Cardiac muscle cell (in vitro differentiated cells and primary cell): ENCODE measurements around the gene ELF4. TPM values are rescaled to one million over a fixed set of nuclear protein-coding genes. Genes with fewer than 3 reads are reported as not detected.
A peak's percentile ranks its signal among the peaks of the same experiment; 100 is the strongest.

Source experiments
- DNase-seq, 2 donors: peaks; one replicate each; pipeline versions ENCODE4 v3.0.0 to v3.0.0-alpha.2; 2010 to 2017; ENCODE audit warnings: low read depth in 1 of 2, low spot score in 1 of 2
- H3K27ac ChIP-seq: fragments of 200-600 bp; sonication (generic); 2 replicates; pipeline ENCODE4 v1.5.1; 2016
- H3K27me3 ChIP-seq: fragments of 200-600 bp; sonication (generic); 2 replicates; pipeline ENCODE4 v1.6.0; 2016; ENCODE audit warnings: control low read depth
- H3K36me3 ChIP-seq: fragments of 200-600 bp; sonication (generic); 2 replicates; pipeline ENCODE4 v1.5.1; 2016; ENCODE audit warnings: control low read depth
- H3K4me1 ChIP-seq: fragments of 200-600 bp; sonication (generic); 2 replicates; pipeline ENCODE4 v1.8.1; 2017; ENCODE audit warnings: low read depth, mild to moderate bottlenecking, mixed run types
- H3K4me3 ChIP-seq: fragments of 200-600 bp; sonication (generic); 2 replicates; pipeline ENCODE4 v1.5.1; 2016; ENCODE audit warnings: mild to moderate bottlenecking
- H3K9me3 ChIP-seq: fragments of 200-600 bp; sonication (generic); 2 replicates; pipeline ENCODE4 v1.5.1; 2017; ENCODE audit warnings: low read depth, mild to moderate bottlenecking, control low read depth
- polyA plus RNA-seq: library from polyadenylated mRNA; unstranded; fragments of >200 nt; fragmentation: Nextera tagmentation; extraction: Ambion mirVana; gene quantifications from 2 replicates; pipeline ENCODE4 v1.2.1, GENCODE V29; 2016
- total RNA-seq: library from RNA; depleted of rRNA; stranded (reverse); fragments of >200 nt; gene quantifications from 2 replicates; pipeline ENCODE4 v1.2.3, GENCODE V29; 2016
- TF ChIP-seq, protein P1 (sequence below): IDR thresholded peaks from 2 replicates; pipeline ENCODE4 v1.5.1; 2012; ENCODE audit warnings: low read depth, mild to moderate bottlenecking, low read length

The ELF4 gene
- total and polyA plus RNA-seq, 2 experiments from 2014 or later = 0.88 to 1.8 TPM

DNA sequence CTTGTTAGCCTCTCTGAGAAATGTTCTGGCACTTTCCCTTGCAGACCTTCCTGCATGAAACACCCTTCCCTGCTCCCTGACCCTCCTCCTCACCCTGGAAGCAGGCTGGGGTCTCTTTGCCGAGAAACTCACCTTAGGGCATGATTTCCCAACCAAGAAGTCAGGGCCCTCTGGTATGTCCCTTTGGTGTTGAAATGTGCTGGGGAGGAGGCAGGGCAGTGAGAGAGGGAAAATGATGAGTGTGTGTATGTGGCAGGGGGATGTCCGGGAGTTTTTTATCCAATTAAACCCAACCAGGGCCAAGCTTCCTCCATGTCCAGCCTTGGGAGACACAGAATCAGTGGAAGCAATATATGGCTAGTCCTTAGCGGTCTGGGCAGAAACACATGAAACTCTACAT lies 5.1 kb downstream of the ELF4 start:
- H3K4me1 ChIP-seq = no peaks in the 10 kb centered on the region
- H3K27me3 ChIP-seq = peaks cover 10% of the 10 kb centered on the region
- H3K36me3 ChIP-seq = no peaks in the 10 kb centered on the region
- H3K27ac ChIP-seq = no peak overlapping the region
- TF ChIP-seq, protein P1, sequence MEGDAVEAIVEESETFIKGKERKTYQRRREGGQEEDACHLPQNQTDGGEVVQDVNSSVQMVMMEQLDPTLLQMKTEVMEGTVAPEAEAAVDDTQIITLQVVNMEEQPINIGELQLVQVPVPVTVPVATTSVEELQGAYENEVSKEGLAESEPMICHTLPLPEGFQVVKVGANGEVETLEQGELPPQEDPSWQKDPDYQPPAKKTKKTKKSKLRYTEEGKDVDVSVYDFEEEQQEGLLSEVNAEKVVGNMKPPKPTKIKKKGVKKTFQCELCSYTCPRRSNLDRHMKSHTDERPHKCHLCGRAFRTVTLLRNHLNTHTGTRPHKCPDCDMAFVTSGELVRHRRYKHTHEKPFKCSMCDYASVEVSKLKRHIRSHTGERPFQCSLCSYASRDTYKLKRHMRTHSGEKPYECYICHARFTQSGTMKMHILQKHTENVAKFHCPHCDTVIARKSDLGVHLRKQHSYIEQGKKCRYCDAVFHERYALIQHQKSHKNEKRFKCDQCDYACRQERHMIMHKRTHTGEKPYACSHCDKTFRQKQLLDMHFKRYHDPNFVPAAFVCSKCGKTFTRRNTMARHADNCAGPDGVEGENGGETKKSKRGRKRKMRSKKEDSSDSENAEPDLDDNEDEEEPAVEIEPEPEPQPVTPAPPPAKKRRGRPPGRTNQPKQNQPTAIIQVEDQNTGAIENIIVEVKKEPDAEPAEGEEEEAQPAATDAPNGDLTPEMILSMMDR = no peak
- H3K9me3 ChIP-seq = no peaks in the 10 kb centered on the region
- DNase-seq = no peak
- H3K4me3 ChIP-seq = no peak overlapping the region

DNA sequence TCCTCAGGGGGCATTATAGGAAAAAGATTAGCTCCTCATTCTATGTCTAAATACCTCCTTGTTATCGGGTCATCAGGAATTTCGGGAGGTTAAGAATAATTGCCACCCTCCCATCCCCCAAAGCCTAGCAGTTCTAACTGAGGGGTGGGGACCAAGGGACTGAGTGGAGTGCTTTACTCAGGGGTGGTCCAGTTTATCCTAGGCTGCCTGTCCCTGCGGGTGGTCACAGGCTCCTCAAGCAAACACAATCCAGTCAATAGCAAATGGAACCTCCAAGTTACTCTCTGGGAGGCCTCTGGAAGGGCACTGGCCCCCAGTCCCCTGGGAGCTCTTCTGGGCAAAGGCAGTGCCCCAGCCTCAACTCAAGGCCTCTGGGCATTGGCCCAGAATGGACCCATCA lies 6.7 kb downstream of the ELF4 start:
- DNase-seq = no peak
- Histone ChIP-seq H3K36me3 (no peaks in the 10 kb centered on the region), H3K4me3 (no peak overlapping the region), H3K4me1 (no peaks in the 10 kb centered on the region), H3K27ac (no peak overlapping the region), H3K9me3 (no peaks in the 10 kb centered on the region), H3K27me3 (no peaks in the 10 kb centered on the region)
- TF ChIP-seq, protein P1 = no peak

DNA sequence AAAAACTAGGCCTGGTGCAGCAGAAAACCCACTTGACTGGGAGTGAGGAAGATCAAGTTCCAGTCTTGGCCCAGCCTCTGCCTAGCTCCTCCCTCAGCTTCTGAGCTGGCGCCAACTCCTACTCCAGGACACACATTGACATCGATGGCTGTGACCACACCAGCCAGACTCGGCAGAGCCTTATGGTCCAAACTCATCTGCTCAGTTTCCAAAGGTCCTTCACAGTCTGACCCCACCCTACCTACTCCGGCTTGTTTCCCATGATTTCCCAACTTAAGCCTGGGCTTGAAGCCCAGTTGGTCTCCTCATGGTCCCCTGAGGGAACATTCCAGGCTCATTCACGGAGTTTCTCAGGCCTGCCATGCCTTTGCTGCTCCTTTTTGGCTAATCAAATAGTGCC lies 10.1 kb downstream of the ELF4 start:
- H3K27ac ChIP-seq = no peak overlapping the region
- H3K9me3 ChIP-seq = no peaks in the 10 kb centered on the region
- no peaks in the 10 kb centered on the region for H3K27me3 ChIP-seq
- DNase-seq = peak in 1 of 2 donors; percentile 91
- TF ChIP-seq, protein P1 = no peak
- no peak overlapping the region for H3K4me3 ChIP-seq
- no peaks in the 10 kb centered on the region for H3K4me1 ChIP-seq
- H3K36me3 ChIP-seq = no peaks in the 10 kb centered on the region

DNA sequence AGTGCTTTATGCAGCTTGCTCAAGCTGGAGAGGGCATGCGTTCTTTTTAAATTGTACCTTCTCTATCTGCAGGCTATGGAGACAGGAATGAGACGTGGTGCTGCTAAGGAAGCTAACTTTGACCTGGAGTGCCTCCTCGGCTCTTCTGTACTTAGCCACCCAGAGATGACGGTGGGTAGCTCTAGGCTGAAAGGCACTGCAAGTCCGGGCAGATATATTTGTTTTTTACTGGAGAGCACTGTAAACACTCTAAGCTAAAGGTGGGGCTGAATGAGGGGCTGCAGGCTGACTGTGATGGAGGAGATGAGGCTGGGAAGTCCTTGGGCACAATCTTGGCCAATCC lies 12.1 kb downstream of the ELF4 start:
- no peaks in the 10 kb centered on the region for H3K36me3 ChIP-seq
- DNase-seq = no peak
- no peak overlapping the region for H3K27ac ChIP-seq
- H3K9me3 ChIP-seq = no peaks in the 10 kb centered on the region
- no peak overlapping the region for H3K4me3 ChIP-seq
- TF ChIP-seq, protein P1 = no peak
- H3K4me1 ChIP-seq = no peaks in the 10 kb centered on the region
- no peaks in the 10 kb centered on the region for H3K27me3 ChIP-seq

DNA sequence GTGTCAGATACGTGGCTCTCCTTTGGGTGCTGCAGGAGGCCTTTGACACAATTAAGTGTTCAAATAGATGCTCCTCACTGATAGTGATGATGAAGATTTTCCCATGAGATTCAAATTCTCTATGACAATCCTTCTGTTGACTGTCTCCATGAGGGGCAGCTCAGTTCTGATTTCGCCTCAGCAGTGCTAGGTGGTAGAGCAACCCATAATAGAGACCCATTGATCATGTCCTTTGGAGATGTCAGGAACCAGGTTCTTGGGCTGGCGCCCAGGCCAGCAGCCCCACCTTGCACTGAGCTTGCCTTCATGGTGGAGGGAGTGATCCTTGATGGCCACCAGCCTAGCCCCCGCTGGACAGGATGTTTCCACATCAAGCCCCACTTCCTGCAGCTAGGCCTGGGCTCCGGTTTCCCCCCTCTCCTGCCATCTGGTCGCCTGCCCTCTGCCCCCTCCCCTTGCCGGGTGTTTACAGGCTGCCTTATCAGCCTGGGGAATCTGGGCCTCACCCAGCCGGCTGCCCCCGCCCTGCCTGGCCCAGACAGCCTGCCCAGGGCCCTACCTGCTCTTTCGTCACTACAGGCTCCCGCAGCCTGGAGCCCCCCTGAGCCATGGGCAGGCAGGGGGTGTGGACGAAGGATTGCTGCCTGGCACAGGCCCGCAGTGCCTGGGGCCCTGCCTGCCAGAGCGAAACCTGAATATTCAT lies 12.6 kb downstream of the ELF4 start:
- no peak for DNase-seq
- Histone ChIP-seq H3K9me3 (no peaks in the 10 kb centered on the region), H3K27ac (no peak overlapping the region), H3K4me1 (no peaks in the 10 kb centered on the region), H3K36me3 (no peaks in the 10 kb centered on the region), H3K27me3 (no peaks in the 10 kb centered on the region), H3K4me3 (no peak overlapping the region)
- TF ChIP-seq, protein P1 = no peak
